Fibroblast of skin of scalp (primary cell): Measurements from ENCODE around the gene CPVL.
"Not testable (repeated sequence)": the region's sequence is repeated elsewhere in the genome, so short reads cannot be mapped to it uniquely, and the experiment has no call there.

ENCODE experiments used
- DNase-seq: peaks from one replicate; pipeline ENCODE4 v3.0.0-alpha.2; 2013

The CPVL gene

DNA sequence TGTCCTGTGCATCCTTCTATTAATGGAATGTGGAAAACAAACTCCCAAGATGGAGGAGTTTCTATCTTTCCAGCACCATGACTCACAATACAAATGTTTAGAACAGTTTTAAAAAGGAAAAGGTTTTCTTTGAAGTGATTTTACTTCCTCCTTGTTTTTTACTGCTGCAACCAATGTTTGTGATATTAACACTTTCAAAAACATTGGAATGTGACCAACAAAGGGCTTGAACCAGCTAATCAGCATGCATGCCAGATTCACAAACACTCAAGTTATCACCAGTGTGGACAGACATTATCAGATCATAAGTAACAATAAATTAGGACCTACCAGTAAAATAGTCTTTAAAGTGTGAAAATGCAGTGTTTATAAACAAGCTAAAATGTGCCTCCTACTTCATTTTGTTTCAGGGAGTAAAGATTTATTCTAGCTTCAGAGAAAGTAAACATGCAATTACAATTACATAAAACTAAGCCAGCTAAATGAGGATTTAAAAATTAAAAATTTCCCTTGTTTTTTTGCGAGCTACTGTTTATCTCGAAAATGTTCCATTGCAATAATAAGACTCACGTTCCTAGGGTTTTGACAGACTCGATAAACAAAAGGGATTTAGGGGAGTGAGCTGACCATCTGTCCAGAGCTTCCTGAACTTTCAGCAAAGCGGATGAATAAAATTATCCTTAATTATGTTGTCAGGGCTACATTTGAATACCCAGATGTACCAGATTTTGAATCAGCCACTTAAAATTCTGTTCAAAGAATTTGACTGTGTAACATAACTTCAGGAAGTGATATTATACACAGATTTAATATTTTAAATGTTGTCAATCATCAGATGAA is 29.8 kb downstream of the CPVL start:
- DNase-seq = no peak

DNA sequence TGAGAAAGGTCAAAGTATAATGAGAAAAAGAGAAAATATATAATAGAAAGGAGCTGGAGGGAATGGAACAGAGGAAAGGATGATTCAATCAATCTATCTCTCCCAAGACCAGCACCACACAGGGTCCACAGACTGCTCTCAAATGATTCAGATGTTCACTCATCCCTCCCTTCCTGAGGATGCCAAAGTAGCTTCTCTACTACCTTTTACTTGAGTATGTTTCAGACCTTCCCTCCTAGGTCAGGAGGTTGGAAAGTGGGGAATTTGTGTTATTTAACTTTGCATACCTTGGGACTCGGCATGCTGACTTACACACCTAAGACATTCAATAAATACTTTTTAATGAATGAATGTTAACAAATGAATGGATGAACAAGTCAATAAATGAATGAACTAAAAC is 30.6 kb downstream of the CPVL start:
- DNase-seq = no peak

DNA sequence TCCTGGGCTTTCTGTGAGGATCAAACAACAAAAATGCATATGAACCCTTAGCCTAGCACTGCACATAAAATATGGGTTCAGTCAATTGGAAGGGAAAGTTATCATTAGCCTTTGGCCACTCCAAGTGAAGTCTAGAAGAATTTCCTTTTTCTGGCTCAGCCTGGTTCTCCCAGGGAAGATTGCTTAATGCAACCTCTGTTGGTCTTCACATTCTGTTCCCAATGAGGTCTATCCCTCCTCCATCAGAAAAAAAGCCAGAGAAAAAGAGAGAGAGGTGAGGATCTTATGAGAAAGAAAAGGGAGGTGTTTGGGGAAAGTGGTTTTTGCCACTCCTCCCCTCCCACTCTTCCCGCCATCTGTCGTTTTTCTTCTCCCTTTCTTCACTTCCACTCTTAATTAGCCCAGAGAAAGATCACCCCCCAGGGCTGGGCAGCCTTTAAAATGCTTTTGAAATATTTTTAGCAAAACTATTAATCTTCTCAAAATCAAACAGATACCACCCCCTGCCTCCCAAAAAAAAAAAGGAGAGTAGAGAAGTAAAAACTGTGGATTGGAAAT is 31.1 kb downstream of the CPVL start:
- DNase-seq = no peak

DNA sequence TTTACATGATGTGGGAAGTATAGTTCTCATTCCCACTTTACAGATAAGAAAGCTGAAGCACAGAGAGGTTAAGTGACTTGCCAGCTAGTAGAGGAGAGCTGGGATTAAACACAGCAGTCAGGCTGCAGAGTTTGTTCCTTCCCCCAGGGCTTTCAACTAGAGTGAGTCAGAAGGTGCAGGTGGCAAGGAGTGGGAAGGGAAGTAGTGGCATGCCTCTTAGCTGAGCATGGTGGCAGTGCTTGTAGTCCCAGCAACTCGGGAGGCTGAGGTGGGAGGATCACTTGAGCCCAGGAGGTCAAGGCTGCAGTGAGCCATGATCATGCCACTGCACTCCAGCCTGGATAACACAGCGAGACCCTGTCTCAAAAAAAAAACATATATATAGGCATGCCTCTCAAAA is 32.1 kb downstream of the CPVL start:
- DNase-seq = not testable (repeated sequence)

DNA sequence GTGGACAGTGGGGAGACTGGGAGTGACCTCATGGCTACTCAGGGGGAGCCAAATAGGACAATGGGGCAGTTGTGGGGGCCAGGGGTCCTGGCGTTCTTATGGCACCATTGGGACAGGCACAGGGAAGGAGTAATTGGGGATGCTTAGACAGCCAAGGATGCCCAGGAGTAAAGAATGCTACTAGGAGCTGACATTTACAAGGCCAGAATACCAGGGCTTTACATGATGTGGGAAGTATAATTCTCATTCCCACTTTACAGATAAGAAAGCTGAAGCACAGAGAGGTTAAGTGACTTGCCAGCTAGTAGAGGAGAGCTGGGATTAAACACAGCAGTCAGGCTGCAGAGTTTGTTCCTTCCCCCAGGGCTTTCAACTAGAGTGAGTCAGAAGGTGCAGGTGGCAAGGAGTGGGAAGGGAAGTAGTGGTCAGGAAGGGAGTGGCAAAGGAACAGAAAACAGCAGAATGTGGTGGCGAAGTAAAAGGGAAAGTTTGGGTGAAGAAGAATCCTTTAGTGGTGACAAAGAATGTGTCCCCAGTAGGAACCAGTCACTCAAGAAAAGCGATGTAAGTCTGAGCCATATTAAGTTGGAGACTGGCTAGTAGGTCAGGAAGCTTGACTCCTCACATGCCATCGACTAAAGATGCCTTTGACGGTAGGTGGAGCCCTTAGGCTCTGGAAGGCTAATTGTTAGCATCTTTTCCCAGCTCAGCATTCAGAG is 32.8 kb downstream of the CPVL start:
- DNase-seq = peak; percentile 38

DNA sequence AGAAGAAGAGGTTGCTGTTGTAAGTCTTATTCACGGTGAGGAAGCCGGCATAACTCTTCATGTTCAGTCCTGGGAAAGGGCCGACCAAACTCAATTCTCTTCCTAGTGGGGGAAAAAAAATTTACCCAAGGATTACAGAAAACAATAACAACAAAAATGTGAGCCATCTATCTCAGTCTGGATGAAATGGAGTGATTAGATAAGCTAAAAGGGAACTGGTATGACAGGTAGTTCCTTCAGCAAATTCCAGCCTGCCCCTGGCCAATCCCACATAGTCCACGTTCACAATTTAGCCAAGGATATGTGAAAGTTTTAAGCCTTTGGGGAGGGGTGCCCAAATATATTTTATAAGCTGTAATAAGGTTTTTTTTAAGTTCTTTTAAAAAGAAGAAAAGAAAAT is 33.6 kb downstream of the CPVL start:
- no peak for DNase-seq

DNA sequence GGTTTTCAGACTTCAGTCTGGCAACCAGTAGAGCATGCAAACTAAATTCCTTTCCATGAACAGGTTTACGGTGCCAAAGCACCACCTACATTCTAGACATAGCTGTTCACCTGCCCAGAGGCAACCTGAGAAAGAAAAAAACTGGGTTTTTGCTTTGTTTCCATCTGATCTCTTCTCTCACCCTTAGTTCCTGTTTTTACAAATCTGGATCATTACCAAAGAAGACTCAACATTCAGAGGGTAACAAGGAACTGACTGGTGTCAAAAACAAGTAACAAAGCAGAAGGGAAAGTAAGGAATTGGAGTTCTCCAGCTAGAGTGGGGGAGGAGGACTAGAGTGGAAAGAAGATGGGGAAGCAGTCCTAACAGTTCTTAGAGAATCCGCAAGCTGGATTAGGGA is 36.4 kb downstream of the CPVL start:
- no peak for DNase-seq

DNA sequence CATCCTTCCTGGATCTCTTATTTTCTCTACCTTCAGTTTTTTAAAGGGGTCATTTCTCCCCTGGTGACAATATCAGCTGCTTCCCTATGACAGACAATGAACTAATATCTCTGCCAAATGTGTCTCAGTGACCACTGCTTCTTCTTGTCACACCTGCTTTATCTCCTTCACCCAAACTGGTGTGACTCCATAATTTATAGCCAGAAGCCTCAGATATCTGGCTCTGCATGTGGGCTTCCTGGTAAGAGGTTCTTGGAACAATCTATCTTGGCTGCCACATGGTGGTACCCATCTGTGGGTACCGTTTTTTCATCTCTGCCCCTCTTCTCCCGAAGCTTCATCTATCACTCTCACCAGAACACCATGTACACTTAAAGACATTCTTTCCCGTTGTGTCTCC is 37.0 kb downstream of the CPVL start:
- DNase-seq = no peak

DNA sequence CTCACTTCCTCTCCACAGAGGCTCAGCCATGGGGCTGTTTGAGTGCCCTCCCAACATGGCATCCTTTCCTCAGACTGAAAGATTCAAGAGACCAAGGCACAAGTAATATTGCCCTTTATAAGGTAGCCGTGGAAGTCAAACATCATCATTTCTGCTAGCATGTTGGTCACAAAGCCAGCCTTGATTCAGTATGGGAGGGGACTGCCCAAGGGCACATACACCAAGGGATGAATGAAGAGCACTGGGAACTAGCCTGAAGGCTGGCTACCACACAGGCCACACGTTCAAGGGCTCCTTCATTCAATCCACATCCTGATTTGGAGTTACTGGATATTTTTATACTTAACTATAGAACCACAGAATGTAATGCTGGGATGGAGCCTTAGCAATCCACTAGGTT is 39.3 kb downstream of the CPVL start:
- DNase-seq = no peak

DNA sequence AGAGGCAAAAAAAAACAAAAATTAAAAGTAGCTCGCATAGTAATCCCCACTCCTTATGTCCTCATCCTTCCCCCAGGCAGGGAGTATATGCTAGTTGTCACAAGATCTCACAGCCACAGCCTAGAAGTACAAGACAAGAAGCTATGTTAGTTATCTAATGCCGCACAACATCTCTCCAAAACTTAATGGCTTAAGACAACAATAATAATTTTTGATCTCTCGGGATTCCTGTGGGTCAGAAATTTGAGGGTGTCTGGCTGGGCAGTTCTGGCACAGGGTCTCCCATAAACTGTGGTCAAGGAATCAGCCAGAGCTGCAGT is 39.7 kb downstream of the CPVL start:
- DNase-seq = no peak

DNA sequence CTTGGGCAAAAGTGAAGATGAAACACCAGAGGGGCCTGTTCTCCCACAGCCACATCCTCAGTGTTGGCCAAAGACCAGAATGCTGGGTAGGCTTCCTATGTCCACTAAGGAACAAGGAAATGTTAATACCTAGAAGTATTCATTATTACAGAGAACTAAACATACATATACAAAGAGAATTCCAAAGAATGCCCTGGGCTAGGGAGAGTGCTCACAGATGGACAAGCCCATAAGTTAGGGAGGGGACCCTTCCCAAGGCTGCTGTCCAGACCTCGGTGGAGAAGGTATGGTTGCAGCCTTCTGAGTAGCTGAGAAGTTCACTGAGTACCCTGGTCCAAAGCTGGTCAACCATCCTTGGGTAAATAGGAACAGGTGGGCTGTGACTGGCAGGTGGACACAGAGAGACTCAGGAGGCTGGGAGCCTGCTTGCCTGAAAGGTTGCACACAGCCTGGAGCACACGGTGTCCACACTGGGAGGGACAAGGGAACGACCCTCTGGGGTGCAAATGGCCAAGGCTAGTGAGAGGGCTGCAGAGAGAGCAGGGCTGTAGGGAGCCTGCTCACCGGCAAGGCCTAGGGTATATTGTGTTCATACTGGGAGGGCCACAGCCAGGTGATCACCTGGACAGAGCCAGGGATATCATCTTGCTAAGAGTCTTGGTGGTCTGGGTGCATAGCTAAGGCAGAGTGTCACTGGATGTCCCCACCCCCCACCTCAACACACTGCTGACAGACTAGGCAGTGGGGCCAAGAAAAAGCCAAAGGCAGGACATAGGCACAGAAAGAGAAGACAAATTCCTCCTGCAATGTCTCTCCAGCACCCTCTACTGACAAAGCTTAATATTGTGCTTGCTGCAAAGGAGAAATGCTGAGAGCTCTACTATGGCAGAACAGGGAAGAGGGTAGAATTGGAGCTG is 40.3 kb downstream of the CPVL start:
- DNase-seq = peak; percentile 75

DNA sequence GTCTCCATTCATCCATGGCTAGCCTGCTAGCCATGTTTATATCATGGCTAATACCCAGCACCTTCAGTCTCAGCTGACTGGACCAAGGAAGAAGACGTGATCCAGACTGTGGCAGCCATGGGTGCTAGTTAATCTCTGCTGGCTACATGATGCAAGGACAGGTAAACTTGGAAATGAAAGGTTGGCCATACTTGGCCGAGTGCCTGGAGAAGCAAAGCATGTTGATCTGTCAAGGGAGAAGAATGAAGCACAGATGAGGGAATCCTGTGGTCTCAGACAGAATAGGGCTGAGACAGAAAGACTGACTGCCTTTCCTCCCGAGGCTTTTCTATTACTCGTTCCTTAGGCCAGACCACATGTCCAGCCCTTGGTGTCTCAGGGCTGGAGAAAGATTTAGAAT is 41.1 kb downstream of the CPVL start:
- DNase-seq = peak; percentile 23

DNA sequence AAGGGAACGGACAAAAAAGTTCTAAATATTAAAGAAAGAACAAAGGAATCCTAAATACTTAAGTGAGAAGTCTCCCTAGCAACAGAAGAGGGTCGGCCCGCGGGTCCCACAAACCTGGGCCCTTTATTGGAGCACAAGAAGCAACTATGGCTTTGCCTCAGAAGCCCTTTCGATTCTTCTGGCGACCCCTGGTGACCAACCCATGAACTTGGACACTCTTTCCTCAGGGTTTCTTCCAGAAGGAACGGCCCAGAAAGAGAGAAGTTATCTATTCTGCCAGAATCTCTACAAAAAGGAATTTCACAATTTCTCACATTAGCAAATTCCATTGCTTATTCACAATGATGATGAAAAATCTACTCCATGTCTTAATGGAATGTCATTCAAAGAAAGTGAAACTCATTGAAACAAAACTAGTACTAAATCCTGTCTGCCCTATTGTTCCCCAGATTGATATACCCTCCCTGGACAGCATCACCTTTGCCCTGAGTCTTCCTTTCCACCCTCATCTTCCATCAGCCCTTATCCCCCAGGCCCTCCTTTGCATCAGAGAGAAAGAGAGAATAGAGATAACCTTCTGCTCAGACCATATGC is 43.7 kb downstream of the CPVL start:
- peak; percentile 77 for DNase-seq

DNA sequence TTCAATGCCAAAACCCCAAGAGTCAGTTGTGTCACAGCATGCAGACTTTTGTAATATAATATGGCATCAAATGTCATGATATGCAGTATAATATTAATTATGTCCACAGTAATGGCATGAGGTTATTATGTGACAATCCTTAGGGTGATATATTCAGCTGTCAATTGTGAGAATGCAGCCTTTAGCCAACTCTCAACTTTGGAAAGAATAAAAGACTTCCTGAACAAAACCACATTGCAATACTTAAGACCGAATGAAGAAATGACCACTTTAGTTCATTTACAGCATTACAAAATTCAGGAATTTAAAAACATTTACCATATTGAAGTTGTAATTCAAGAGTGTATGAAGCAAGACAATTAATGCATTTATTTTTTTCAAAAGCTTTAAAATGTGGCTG is 45.4 kb downstream of the CPVL start:
- DNase-seq = no peak

DNA sequence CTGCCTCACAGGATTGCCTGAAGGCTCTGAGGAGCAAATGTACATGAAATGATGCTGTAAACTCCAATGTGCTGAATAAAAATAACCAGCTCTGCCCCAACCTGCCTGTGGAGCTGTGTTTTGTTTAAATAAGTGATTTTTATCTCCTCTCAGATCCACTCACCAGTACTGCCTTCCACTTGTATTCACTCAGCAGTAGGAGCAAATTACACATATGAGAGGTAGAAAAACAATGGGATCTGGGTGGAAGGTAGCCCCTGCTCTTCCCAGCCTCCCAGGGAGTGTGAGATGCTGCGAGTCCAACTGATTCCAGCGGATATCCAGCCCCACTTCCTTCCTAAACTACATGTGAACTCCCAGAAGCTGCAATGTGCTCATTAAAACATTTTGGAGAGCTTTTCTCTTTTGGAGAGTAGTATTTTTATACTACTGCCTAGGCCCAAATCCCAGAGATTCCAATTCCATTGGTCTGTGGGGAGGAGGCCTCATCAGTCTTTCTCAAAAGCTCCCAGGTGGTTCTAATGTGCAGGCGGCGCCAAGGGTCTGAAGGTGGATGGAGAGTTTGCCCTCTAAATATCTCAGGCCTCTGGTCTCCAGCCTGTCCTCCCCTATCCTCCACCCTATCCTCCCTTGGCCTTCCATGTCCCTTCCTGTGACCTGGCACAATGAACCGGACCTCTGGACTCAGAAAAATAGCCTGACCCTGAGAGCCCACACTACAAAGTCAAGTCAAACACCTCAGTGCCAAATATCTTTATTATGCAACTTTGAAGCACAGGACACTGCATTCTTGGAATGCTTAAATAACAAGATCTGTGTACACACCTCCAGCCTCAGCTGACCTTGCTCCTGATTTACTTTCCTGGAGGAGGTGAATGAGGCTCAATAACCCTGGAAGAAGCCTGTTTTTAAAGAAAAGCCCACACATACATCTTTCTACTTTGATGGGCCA is 46.2 kb downstream of the CPVL start:
- DNase-seq = no peak

DNA sequence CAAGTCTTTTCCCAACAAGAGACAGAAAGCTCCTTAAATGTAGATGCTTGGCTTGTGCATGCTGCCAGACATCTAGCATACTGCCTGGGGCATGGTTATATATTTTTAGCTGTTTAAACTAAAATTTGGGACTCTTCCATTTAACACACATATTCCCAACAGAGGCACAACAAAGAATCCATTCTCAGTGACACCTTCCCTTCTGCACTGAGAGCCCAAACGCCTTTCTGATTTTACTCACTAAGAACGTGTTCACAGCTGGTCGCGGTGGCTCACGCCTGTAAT is 49.9 kb downstream of the CPVL start:
- no peak for DNase-seq

DNA sequence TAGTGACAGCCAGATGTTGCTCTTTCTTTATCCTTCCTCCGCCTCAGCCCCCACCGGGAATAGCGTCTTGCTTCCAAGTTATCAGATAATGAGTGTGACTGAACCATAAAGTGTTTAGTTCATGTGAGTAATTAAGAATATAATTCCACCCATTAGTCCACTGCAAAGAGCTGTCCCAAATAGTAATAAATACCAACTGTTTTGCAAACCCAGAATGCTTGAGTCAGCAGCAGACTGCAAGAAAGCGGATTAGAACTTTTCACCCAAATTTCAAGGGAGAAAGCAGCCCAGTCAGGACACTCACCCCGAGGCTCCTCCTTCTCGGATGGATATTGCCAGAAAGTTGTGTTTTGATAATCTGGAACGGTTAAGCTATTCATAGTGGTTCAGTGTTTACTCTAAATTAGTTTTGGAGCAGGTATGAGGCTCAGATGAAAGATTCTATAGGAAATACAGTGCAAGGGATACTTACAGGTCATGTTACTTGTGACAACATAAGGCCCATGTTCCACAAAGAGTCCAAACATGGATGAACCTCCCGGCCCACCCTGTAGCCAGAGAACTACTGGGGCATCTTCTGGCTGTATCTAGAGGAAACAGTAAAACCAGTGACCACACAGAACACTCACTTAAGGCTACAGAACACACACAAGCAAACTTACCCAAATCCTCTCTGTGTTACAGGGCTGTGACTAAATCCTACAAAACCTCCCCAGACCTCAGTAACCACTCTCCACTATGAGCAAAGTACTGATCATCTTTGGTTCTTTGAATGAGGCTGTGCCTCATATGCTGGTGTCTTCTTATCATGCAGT is 50.5 kb downstream of the CPVL start:
- no peak for DNase-seq

DNA sequence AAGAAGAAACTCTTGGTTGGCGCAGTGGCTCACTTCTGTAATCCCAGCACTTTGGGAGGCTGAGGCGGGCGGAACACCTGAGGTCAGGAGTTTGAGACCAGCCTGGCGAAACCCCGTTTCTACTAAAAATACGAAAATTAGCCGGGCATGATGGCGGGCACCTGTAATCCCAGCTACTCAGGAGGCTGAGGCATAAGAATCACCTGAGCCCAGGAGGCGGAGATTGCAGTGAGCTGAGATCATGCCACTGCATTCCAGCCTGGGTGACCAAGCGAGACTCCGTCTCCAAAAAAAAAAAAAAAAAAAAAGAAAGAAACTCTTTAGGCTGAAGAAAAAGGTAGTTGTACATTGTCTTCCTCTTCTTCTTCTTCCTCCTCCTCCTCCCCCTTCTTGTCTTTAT is 53.2 kb downstream of the CPVL start:
- not testable (repeated sequence) for DNase-seq

DNA sequence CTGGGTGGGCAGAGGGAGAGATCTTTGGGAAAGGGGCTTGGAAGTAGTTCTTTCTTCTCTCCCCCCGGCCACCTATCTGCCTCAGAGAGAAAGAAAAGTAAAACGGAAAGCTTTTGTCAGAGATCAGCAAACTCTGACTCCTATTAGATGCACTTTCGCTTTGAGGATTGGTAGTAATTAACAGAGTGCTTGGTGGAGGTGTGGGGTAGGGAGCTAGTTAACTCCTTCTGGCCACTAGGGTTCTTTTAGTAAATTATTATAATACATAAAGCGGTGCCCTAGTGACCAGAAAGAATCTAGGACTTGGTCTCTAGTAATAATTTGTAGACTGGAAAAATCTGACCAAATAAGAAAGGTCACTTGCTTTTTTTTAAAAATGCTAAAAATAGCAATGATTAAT is 54.6 kb downstream of the CPVL start:
- DNase-seq = no peak

DNA sequence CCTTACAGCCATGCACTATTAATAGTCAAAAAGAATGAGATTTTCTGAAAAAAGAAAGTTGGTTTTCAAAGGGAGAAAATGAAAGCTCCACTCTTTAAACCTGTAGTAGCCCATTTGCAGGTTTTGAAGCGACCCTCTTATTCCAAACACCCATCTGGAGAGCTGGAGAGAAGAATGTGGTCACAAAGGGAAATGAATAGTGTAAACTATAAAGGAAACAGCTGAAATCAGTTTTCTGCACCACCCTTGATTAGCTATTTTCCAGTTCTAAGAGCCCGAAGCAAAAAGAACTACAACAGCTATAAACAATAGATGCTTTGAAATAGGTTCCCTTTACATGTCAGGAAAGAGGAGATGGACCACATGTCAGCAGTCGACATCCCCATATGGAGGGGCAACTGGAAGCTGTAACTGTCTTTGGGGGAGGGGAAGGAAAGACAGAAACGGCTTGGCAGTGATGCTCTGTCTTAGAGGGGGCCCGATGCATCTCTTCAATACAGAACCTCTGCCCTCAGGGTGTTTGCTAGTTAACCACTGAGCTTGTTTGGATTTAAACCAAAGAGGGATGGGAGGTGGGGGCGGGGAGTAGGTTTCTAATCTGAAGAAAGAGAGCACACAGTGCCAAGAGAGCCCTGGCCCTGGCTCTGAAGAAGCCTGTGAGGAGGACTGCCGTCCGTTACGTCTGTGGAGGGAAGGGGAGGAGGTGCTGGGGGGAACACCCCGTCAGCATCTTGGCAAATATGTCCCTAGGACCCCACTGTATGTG is 55.3 kb downstream of the CPVL start:
- no peak for DNase-seq
